Aorta (tissue), 5 donors: ENCODE results near the gene PRAMEF14. TPM values are rescaled to one million over a fixed set of nuclear protein-coding genes. Genes with fewer than 3 reads are reported as not detected.
"Not testable (repeated sequence)": the region's sequence is repeated elsewhere in the genome, so short reads cannot be mapped to it uniquely, and the experiment has no call there.

ENCODE experiments used
- ATAC-seq: fragments of 200-7000 bp; cut with Tn5 transposase; one replicate; pipeline ENCODE4 v1.9.1; 2022; ENCODE audit warnings: moderate library complexity; ENCODE audit not compliant: low FRiP score
- DNase-seq, 2 donors: peaks; one replicate each; pipeline ENCODE4 v3.0.0-alpha.2; 2020
- H3K27ac ChIP-seq, 2 donors: one replicate each; pipeline ENCODE4 v1.5.1; 2013; ENCODE audit warnings: low read length in 2 of 2, mild to moderate bottlenecking in 2 of 2, moderate library complexity in 2 of 2, control low read depth in 1 of 2, inconsistent platforms in 1 of 2, low read depth in 1 of 2
- H3K27me3 ChIP-seq, 2 donors: one replicate each; pipeline ENCODE4 v1.6.1; 2013; ENCODE audit warnings: control low read depth in 1 of 2, low read length in 1 of 2, mild to moderate bottlenecking in 1 of 2, moderate library complexity in 1 of 2; ENCODE audit not compliant: insufficient read depth in 2 of 2, control insufficient read depth in 1 of 2
- H3K36me3 ChIP-seq, 2 donors: one replicate each; pipeline ENCODE4 v1.6.1; 2013; ENCODE audit warnings: control low read depth in 1 of 2, low read length in 1 of 2, mild to moderate bottlenecking in 1 of 2; ENCODE audit not compliant: insufficient read depth in 2 of 2, control insufficient read depth in 1 of 2
- H3K4me1 ChIP-seq, 2 donors: one replicate each; pipeline ENCODE4 v1.6.1; 2013; ENCODE audit warnings: low read length in 2 of 2, control low read depth in 1 of 2, mild to moderate bottlenecking in 1 of 2, moderate library complexity in 1 of 2; ENCODE audit not compliant: insufficient read depth in 2 of 2, control insufficient read depth in 1 of 2
- H3K4me3 ChIP-seq, 2 donors: one replicate each; pipeline ENCODE4 v1.5.1; 2013; ENCODE audit warnings: low read length in 2 of 2, control low read depth in 1 of 2, mild to moderate bottlenecking in 1 of 2
- H3K9me3 ChIP-seq: one replicate; pipeline ENCODE4 v1.6.1; 2013; ENCODE audit warnings: mild to moderate bottlenecking, low read length; ENCODE audit not compliant: control insufficient read depth
- WGBS, 2 donors: extraction: QIAGEN DNeasy Blood & Tissue Kit; methylation state at CpG; one replicate each; pipeline ENCODE4 v1.1.7; 2013; 5-methylcytosine and 5-hydroxymethylcytosine counted together
- intact Hi-C, 2 donors: fragments of 100-400 bp; cut with DNase I; formaldehyde crosslinking; loops; one replicate each; pipeline versions ENCODE4 v1.14.2 to v1.15.0; 2022
- polyA plus RNA-seq, 2 donors: library from polyadenylated mRNA; stranded (reverse); fragments of 200-250 nt; gene quantifications; one replicate each; pipeline ENCODE4 v1.2.3, GENCODE V29; 2013
- total RNA-seq, 2 donors: library from RNA; stranded (reverse); fragmentation: NEBNext Ultra II Directional; extraction: Animal tissue kit (Norgen Biotek cat#: 25700); gene quantifications; one replicate each; pipeline ENCODE4 v1.2.1, GENCODE V29; 2021
- donor health status: healthy with polysubstance abuse.
- donor health status: Bipolar disorder and iron deficiency.
- donor health status: DM: no; HTN: no; CAD: no.
- donor health status: DM: no; HTN: no; CAD: no.
- donor health status: DM: yes; HTN: yes; CAD: no.

PRAMEF14 gene
- total and polyA plus RNA-seq, 4 donors = not detected

- H3K27me3 ChIP-seq, H3K9me3 ChIP-seq, intact Hi-C loops, H3K4me3 ChIP-seq, ATAC-seq, H3K27ac ChIP-seq, H3K4me1 ChIP-seq, H3K36me3 ChIP-seq, DNase-seq: not testable (repeated sequence)
- WGBS, 2 donors = 76 to 86% methylated on average over 2 to 3 of the region's 4 CpGs
These were observed 18.0 kb upstream of the PRAMEF14 start for GRCh38 chr1:13364928-13365327.

GRCh38 chr1:13362364-13362763, 15.4 kb upstream of the PRAMEF14 start:
- H3K4me3 ChIP-seq, DNase-seq, H3K4me1 ChIP-seq, ATAC-seq, H3K9me3 ChIP-seq, H3K27me3 ChIP-seq, H3K36me3 ChIP-seq, H3K27ac ChIP-seq, intact Hi-C loops: not testable (repeated sequence)
- 82% methylated on average over 1 of the region's 7 CpGs; no CpG with 5 or more reads in 1 of the 2 donors for WGBS, 2 donors

- H3K4me1 ChIP-seq, H3K27me3 ChIP-seq, ATAC-seq, DNase-seq, intact Hi-C loops, H3K27ac ChIP-seq, H3K36me3 ChIP-seq, H3K9me3 ChIP-seq, H3K4me3 ChIP-seq: not testable (repeated sequence)
- WGBS, 2 donors = 3 to 4% methylated on average over 5 of the region's 5 CpGs
These were observed 9.8 kb upstream of the PRAMEF14 start for GRCh38 chr1:13356774-13357173.

- H3K27me3 ChIP-seq, H3K4me3 ChIP-seq, H3K36me3 ChIP-seq, DNase-seq, intact Hi-C loops, H3K4me1 ChIP-seq, H3K9me3 ChIP-seq, H3K27ac ChIP-seq, ATAC-seq: not testable (repeated sequence)
- WGBS, 2 donors = 9% methylated on average over 2 of the region's 9 CpGs; no CpG with 5 or more reads in 1 of the 2 donors
These were observed 7.5 kb upstream of the PRAMEF14 start for GRCh38 chr1:13354475-13354874.

GRCh38 chr1:13353476-13353875, 6.5 kb upstream of the PRAMEF14 start:
- WGBS, 2 donors = 88 to 96% methylated on average over 7 to 8 of the region's 8 CpGs
- H3K27ac ChIP-seq, intact Hi-C loops, H3K4me1 ChIP-seq, DNase-seq, H3K36me3 ChIP-seq, H3K4me3 ChIP-seq, H3K9me3 ChIP-seq, ATAC-seq, H3K27me3 ChIP-seq: not testable (repeated sequence)

- H3K9me3 ChIP-seq, DNase-seq, intact Hi-C loops, H3K27ac ChIP-seq, ATAC-seq, H3K4me1 ChIP-seq, H3K4me3 ChIP-seq, H3K27me3 ChIP-seq, H3K36me3 ChIP-seq: not testable (repeated sequence)
- 83 to 92% methylated on average over 8 of the region's 8 CpGs for WGBS, 2 donors
These were observed 4.4 kb downstream of the PRAMEF14 start for GRCh38 chr1:13342496-13342895.

- H3K27me3 ChIP-seq, DNase-seq, ATAC-seq, H3K36me3 ChIP-seq, H3K9me3 ChIP-seq, H3K27ac ChIP-seq, H3K4me1 ChIP-seq, H3K4me3 ChIP-seq, intact Hi-C loops: not testable (repeated sequence)
- 46 to 58% methylated on average over 3 of the region's 4 CpGs for WGBS, 2 donors
These were observed 31.7 kb downstream of the PRAMEF14 start, which contains the start of gene PRAMEF15 for GRCh38 chr1:13315281-13315680. PRAMEF15 (plus strand) TSS chr1:13315581; CDS start chr1:13318408, 2,827 bp downstream.

- ATAC-seq, H3K9me3 ChIP-seq, intact Hi-C loops: not testable (repeated sequence)
These were observed 43.7 kb downstream of the PRAMEF14 start, which contains the start of gene PRAMEF33 for GRCh38 chr1:13303239-13303638. PRAMEF33 (plus strand) TSS chr1:13303539; CDS start chr1:13305955, 2,416 bp downstream.

GRCh38 chr1:13302197-13302596, 44.7 kb downstream of the PRAMEF14 start:
- not testable (repeated sequence) for ATAC-seq

More at GRCh38 chr1:13303239-13303638, 43.7 kb downstream of the PRAMEF14 start, which contains the start of gene PRAMEF33:
- not testable (repeated sequence) for H3K27me3 ChIP-seq, H3K36me3 ChIP-seq, H3K4me3 ChIP-seq, DNase-seq, H3K4me1 ChIP-seq, H3K27ac ChIP-seq
- no CpG with 5 or more reads among the region's 1 CpG for WGBS, 2 donors

More at GRCh38 chr1:13302197-13302596, 44.7 kb downstream of the PRAMEF14 start:
- H3K4me3 ChIP-seq, H3K36me3 ChIP-seq, DNase-seq, H3K27me3 ChIP-seq, H3K9me3 ChIP-seq, intact Hi-C loops, H3K27ac ChIP-seq, H3K4me1 ChIP-seq: not testable (repeated sequence)
